ENCODE data around the gene RMRP.
"Not testable (repeated sequence)": the region's sequence is repeated elsewhere in the genome, so short reads cannot be mapped to it uniquely, and the experiment has no call there.

RMRP gene

GRCh38 chr9:35641478-35641877 is 16.3 kb downstream of the RMRP start:
- DNase-seq (ENCODE audit: low spot score): not testable (repeated sequence)

DNA sequence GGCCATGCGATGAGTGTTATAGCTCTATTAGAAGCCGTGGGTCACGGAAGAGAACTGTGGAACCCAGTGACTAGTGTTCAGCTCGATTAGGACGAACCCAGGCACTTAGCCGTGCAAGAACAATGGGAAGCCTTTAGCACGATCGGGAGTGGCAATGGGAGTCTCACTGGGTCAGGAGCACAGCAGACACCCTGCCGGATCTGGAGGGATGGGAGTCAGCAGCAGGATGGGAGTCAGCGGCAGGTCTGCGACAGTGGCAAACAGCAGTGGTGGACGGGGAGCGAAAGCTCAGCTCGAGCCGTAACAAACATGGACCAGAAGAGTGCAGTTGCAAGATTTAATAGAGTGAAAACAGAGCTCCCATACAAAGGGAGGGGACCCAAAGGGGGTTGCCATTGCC is 17.4 kb downstream of the RMRP start:
- DNase-seq (ENCODE audit: low spot score): not testable (repeated sequence)

DNA sequence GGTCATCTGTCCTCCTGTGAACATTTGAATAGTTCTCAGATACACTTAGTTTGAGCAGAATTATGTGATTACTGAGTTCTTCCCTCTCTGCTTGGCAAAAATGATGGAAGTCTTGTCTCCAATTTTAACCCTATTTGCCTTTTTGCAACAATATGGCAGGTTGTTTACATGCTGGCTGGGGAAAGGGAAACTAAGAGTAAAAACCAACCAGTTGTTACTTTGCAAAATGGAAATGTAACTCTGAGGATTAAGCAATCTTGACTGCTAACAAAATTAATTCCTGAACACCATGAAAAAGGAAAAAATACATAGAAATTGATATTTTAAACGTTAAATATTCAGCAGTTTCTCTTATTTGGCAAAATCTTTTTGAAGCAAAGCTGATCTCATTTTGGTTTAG is 18.2 kb downstream of the RMRP start:
- no peak for DNase-seq (ENCODE audit: low spot score)

DNA sequence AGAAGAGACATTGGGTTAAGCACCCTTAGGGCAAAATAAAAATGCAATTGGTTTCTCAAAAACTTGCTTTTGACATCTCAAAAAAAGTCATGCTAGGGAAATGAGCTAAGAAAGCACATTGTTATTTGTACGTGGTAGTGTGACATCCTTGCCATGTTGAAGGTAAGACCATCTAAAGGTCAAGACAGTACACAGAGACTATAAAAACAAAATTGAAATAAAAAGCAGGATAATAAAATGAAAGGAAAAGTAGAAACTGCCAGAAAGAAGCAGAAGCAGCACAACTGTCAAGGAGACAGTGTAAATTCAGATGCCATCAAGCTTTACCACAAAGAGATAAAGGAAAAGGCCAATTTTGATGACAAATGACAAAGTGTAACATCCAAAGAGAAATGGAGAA is 18.6 kb downstream of the RMRP start:
- DNase-seq (ENCODE audit: low spot score): not testable (repeated sequence)

DNA sequence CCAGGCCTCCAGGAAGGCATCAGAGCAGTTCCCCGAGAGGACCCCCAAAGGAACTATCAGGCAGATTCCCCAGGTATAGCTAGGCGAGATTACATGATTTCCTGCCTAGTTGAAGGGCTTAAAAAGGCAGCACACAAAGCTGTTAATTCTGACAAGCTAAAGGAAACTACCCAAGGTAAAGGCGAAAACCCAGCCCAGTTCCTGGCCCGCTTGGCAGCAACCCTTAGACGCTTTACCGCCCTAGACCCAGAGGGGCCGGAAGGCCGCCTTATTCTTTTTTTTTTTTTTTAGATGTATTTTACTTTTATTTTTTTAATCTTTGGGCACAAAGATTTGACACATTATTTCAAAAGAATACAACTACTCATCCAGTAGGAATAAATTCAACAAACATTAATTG is 19.1 kb downstream of the RMRP start:
- DNase-seq (ENCODE audit: low spot score): not testable (repeated sequence)

GRCh38 chr9:35637427-35637955 is 20.3 kb downstream of the RMRP start:
- DNase-seq (ENCODE audit: low spot score): not testable (repeated sequence)

- not testable (repeated sequence) for DNase-seq (ENCODE audit: low spot score)
Measured at GRCh38 chr9:35636877-35637246, 21.0 kb downstream of the RMRP start.

DNA sequence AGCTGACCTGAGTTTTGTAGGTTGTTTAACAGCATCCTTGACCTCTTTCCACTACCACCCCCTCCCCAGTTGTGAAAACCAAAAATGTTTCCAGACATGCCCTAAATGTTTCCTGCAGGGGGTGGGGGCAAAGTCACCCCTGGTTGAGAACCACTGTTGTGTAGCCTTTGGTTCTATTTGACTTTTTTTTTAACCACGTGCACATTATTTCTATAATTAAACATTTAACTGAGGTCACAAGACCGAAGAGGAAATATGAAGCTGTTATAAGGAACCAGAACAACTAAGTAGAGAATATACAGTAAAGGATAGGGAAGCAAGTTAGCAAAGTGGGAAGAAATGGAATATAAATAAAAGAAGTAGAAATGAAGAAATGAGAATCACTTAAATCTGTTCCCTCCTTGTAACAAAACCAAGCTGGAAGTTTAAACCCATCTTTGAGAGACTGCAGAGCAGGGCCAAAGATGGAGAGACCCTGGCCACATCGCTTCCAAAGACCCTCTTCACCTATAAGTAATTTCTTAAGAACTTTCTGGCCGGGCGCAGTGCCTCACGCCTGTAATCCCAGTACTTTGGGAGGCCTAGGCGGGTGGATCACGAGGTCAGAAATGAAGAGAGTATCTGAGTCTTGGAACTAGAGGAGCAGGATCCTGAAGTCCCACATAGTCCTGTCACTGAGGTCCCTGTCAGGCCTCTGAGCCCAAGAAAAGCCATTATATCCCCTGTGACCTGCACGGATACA is 21.5 kb downstream of the RMRP start:
- DNase-seq (ENCODE audit: low spot score): no peak

- no peak for DNase-seq (ENCODE audit: low spot score)
Measured at GRCh38 chr9:35635730-35636129, 22.1 kb downstream of the RMRP start.

DNA sequence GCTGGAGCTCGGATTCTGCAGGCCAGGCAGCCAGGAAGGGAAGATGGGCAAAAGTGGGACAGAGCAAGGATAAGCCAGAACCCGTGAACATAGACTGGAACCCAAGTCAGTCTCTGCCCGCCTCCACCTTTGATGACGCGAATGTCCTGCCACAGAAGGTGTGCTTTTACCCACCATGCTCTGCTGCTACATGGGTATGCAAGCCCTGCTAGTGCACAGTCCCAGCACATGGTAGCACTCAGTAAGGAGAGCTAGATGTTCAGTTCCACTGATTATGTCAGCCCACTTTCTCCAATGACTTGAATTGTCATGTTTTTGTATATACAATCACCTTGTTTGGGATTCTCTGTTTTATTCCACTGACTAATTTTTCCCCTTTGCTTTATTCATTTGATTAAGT is 28.2 kb downstream of the RMRP start:
- DNase-seq (ENCODE audit: low spot score): no peak

DNA sequence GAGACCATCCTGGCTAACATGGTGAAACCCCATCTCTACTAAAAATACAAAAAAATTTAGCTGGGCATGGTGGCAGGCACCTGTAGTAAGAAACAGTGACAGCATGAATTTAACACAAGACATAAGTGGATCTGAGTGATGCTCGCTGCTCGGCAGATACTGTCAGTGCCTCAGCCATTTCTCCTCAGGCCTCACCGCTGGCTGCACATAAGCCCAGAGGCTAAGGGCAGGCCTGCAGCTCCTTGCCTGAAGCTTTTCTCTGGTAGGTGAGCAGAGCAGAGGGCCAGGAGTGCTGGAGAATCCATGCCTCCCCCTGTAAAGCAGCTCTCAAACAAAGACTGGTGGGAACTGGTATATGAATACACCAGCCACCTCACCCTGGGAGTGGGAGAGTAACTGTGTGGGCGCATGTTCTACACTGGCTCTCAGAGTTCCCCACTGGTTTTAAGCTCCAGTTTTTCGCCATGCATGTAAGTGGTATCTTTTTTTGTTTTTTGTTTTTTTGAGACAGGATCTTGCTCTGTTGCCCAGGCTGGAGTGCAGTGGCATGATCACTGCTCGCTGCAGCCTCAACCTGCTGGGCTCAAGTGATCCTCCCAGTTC is 29.3 kb downstream of the RMRP start:
- DNase-seq (ENCODE audit: low spot score): no peak

- no peak for DNase-seq (ENCODE audit: low spot score)
Measured at GRCh38 chr9:35627575-35627974, 30.2 kb downstream of the RMRP start.

DNA sequence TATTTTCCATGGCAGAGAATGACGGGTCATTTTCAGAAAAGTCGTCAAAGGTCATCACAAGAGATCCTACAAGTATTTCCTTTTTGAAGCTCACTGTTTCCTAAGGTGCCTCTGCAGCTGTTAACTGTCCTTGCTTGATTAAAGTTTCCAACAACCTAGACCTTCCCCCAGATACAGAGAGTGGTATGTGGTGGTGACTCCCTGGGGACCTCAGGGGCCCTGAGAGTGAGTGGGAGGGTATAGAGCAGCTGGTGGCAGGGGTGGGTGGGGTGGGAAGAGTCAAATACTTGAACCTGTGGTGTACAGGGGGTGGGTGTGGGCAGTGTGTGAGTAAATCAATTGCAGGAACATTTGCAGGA is 38.0 kb downstream of the RMRP start:
- no peak for DNase-seq (ENCODE audit: low spot score)

DNA sequence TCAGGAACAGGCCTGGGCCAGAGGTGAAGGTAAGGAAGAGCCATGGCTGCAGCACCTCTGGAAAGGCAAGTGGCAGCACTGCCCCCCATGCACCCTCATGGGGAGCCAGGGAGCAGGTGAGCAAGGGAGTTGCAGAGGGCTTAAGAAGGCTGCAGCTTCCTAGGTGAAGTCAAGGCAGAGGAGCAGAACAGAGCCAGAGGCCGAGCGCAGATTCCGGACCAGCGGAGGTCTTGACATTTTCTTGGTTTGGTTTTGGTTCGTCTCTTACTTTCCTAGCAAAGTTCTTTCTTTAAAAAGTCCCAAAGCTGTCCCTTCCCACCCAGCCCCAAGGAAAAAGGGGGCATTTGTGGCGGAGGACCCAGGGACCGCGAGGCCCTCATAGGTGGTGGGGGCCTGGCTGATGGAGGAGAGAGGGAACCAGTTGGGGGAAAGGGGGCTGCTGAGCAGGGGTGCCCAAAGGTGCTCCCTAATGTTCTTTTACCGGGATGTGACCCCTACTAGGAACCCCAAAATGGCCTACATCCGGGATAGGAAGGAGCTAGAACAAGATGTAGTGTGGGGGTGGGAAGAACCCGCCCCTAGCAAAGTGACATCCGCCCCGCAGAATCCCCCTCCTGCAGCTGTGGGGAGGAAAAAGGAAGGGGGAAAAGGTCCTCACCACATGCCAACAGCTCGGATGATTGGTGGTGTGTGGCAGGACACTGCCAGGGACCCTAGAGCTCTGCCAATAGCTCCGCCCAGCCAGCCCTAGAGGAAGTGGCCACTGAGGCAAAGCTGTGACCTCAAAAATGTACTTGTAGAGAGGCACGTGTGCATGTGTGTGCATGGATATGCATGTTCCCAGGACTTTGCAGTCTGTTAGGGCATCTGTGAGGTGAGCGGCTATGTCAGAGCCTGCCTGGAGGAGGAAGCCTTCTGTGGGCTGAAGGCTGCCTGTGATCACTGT is 38.7 kb downstream of the RMRP start:
- DNase-seq (ENCODE audit: low spot score): no peak

- no peak for DNase-seq (ENCODE audit: low spot score)
Measured at GRCh38 chr9:35618325-35618727, 39.5 kb downstream of the RMRP start, which contains the start of gene CD72. Gene CD72 (minus strand): TSS chr9:35618413. CDS start chr9:35618303, 110 bp downstream.

DNA sequence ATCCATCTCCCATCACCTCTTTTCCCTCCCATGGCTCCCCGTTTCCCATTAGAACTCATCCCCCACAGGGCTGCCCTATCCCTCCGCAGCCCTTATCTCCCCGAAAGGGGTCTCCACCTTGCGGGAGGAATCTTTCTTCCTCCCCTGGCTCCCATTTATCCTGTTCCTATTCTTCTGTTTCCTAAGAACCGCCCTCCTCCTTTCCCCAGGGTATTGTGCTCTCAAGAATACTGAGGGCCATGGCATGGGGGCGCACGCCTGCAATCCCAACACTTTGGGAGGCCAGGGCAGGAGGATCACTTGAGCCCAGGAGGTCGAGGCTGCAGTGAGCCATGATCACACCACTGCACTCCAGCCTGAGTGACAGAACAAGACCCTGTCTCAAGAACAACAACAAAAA is 40.3 kb downstream of the RMRP start:
- no peak for DNase-seq (ENCODE audit: low spot score)

GRCh38 chr9:35616681-35617459 is 40.9 kb downstream of the RMRP start:
- no peak for DNase-seq (ENCODE audit: low spot score)

- DNase-seq (ENCODE audit: low spot score): no peak
Measured at GRCh38 chr9:35615981-35616680, 41.7 kb downstream of the RMRP start.

DNA sequence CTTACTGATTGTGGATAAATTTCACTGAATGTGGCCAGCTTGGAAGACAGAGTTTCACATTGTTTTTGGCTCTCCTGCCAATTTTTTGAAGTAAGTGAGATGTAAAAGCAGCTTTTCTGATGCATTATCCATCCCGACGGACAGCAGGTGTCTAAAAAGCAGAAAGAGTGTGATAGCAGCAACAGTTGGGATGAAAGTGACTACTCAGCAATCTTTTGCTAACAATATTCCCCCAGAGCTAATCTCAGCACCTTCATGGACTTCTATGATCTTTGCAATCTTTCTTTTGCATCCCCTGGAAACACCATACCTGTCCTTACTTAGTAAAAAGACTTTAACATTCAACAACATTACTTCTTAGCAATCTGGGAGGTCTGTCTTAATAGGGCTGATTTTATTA is 45.0 kb downstream of the RMRP start:
- no peak for DNase-seq (ENCODE audit: low spot score)

DNA sequence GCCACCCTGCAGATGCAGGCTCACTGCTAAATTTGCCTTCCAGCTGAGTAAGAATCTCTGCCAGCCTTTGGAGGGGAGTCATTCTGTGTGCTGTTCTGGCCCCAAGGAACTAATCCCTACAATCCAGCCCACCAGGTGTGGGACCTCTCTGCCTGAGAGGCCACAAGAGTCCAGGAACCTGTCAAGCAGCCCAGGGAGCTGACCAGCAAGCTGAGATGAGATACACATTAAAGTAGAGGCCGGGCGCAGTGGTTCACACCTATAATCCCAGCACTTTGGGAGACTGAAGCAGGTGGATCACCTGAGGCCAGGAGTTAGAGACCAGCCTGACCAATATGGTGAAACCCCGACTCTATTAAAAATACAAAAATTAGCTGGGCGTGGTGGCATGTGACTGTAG is 45.8 kb downstream of the RMRP start:
- not testable (repeated sequence) for DNase-seq (ENCODE audit: low spot score)

DNA sequence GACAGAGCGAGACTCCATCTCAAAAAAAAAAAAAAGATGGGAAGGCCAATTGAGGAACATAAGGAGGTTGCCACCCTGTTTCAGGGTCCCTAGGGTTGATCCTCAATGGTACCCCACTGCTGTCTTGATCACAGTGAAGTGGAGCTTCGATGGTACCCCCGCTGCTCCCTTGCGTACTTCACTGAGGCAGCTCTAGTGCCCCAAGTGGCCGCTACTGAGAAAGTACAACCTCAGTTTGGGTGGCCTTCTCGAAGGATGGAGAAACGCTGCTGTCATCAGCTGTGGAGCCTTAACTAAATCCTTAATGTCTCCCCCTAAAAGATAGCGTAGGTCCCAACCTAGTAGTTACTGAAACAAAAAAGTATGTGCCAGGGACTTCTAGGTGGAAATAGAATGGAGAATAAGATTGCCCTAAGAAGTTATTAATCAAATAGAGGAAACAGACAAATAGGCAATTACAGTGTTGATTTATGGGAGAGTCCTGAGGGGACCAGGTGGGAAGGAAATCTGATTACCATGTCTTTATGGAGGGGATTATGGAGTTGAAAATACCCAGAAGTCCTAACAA is 46.5 kb downstream of the RMRP start:
- peak; percentile 66 for DNase-seq (ENCODE audit: low spot score)

Measured in cerebellar cortex (tissue), 1 donor.